ENCODE measurements around the gene NAA35. TPM values are rescaled to one million over a fixed set of nuclear protein-coding genes. Genes with fewer than 3 reads are reported as not detected.

The NAA35 gene
- total RNA-seq, 1 donor from 2014 or later = 35.7 TPM

- peaks cover 11% of the 10 kb centered on the region for H3K4me1 Mint-ChIP-seq (ENCODE audit: unreplicated experiment)
- DNase-seq (ENCODE audit: extremely low spot score, unreplicated experiment) = no peak
- H3K4me3 Mint-ChIP-seq = peak overlapping the region; percentile 97
- H3K27ac Mint-ChIP-seq = peak overlapping the region; percentile 94
- TF ChIP-seq CTCF (conservative IDR thresholded peaks at IDR 0.05) = no peak
- peaks cover 15% of the 10 kb centered on the region for H3K36me3 Mint-ChIP-seq
- peaks cover 5% of the 10 kb centered on the region for H3K9me3 Mint-ChIP-seq
- no peaks in the 10 kb centered on the region for H3K27me3 Mint-ChIP-seq
These were observed 593 bp upstream of the NAA35 start for GRCh38 chr9:85940275-85940831.

- H3K27ac Mint-ChIP-seq = no peak overlapping the region
- peaks cover 11% of the 10 kb centered on the region for H3K4me1 Mint-ChIP-seq (ENCODE audit: unreplicated experiment)
- H3K4me3 Mint-ChIP-seq = peak overlapping the region; percentile 97
- H3K36me3 Mint-ChIP-seq = peaks cover 19% of the 10 kb centered on the region
- H3K9me3 Mint-ChIP-seq = peaks cover 5% of the 10 kb centered on the region
- no peak for TF ChIP-seq CTCF (conservative IDR thresholded peaks at IDR 0.05)
- no peak for DNase-seq (ENCODE audit: extremely low spot score, unreplicated experiment)
- no peaks in the 10 kb centered on the region for H3K27me3 Mint-ChIP-seq
These were observed 635 bp downstream of the NAA35 start for GRCh38 chr9:85941622-85941940.

- Mint-ChIP-seq H3K36me3 (peaks cover 25% of the 10 kb centered on the region), H3K4me1 (ENCODE audit: unreplicated experiment) (peaks cover 11% of the 10 kb centered on the region), H3K9me3 (peaks cover 5% of the 10 kb centered on the region), H3K4me3 (peak overlapping the region; percentile 97), H3K27ac (no peak overlapping the region), H3K27me3 (no peaks in the 10 kb centered on the region)
- TF ChIP-seq CTCF (conservative IDR thresholded peaks at IDR 0.05) = no peak
- DNase-seq (ENCODE audit: extremely low spot score, unreplicated experiment) = no peak
These were observed 1.3 kb downstream of the NAA35 start for GRCh38 chr9:85941966-85942912.

GRCh38 chr9:85942913-85943709 is 2.2 kb downstream of the NAA35 start:
- Mint-ChIP-seq H3K36me3 (peaks cover 29% of the 10 kb centered on the region), H3K4me3 (no peak overlapping the region), H3K27me3 (no peaks in the 10 kb centered on the region), H3K27ac (no peak overlapping the region), H3K9me3 (peaks cover 5% of the 10 kb centered on the region), H3K4me1 (ENCODE audit: unreplicated experiment) (peaks cover 13% of the 10 kb centered on the region)
- no peak for DNase-seq (ENCODE audit: extremely low spot score, unreplicated experiment)
- no peak for TF ChIP-seq CTCF (conservative IDR thresholded peaks at IDR 0.05)

GRCh38 chr9:85943757-85944430 is 2.9 kb downstream of the NAA35 start:
- DNase-seq (ENCODE audit: extremely low spot score, unreplicated experiment) = no peak
- H3K9me3 Mint-ChIP-seq = peaks cover 5% of the 10 kb centered on the region
- no peak for TF ChIP-seq CTCF (conservative IDR thresholded peaks at IDR 0.05)
- no peaks in the 10 kb centered on the region for H3K27me3 Mint-ChIP-seq
- H3K4me3 Mint-ChIP-seq = no peak overlapping the region
- H3K36me3 Mint-ChIP-seq = peaks cover 33% of the 10 kb centered on the region
- H3K27ac Mint-ChIP-seq = peak overlapping the region; percentile 33
- H3K4me1 Mint-ChIP-seq (ENCODE audit: unreplicated experiment) = peaks cover 17% of the 10 kb centered on the region

All from type B pancreatic cell (in vitro differentiated cells).